ENCODE results near the gene NEK2.
"Not testable (repeated sequence)": the region's sequence is repeated elsewhere in the genome, so short reads cannot be mapped to it uniquely, and the experiment has no call there.

The NEK2 gene

GRCh38 chr1:211630236-211631081 is 45.0 kb downstream of the NEK2 start:
- in situ Hi-C loops (cut with MboI; ENCODE audit: low sequenced_read_pairs): no loop called here
- Histone ChIP-seq H3K4me3 (no peak overlapping the region), H3K4me1 (no peaks in the 10 kb centered on the region), H3K36me3 (replicated peaks) (no peaks in the 10 kb centered on the region), H3K27me3 (ENCODE audit: low read depth) (no peaks in the 10 kb centered on the region), H3K9me3 (no peaks in the 10 kb centered on the region)
- no peak for DNase-seq (ENCODE audit: low spot score in 2 of 2)

DNA sequence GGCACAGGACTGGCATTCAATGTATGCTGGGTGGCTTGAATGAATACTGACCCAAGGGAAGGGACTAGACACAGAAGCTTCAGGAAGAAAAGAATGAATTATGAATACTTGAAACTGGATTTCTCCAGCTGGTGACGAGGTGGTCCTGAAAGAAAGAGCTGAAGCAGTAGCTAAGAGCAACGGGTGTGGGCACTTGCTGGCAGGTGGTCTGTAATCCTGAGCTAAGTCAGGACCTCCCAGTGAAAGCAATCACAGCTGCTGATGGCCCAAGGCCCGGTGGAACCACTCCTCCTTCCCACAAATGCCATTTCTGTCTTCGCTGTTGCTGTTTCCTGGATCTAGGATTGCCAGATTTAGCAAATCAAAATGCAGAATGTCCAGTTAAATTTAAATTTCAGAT is 47.0 kb downstream of the NEK2 start:
- no peak for DNase-seq (ENCODE audit: low spot score in 2 of 2)
- no peak overlapping the region for H3K4me3 ChIP-seq
- in situ Hi-C loops (cut with MboI; ENCODE audit: low sequenced_read_pairs): no loop called here
- H3K4me1 ChIP-seq: no peaks in the 10 kb centered on the region
- no peaks in the 10 kb centered on the region for H3K27me3 ChIP-seq (ENCODE audit: low read depth)
- H3K9me3 ChIP-seq: no peaks in the 10 kb centered on the region
- no peaks in the 10 kb centered on the region for H3K36me3 ChIP-seq (replicated peaks)

DNA sequence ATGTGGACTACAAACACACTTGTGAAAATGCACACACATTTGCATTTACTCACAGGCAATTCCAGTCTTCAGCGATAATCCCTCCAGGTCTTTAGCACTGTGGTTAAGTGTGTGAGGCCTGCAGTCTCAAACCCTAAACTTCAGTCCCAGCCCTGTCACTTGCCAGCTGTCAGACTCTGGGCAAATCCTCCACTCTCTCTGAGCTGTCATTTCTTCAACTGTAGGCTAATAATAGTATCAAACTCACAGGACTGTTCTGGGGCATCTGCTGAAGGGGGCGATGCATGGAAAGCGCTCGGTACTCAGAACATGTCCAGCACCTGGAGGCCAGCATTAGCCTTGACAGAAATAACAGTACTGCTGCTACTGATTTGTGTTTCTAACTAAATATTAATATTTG is 48.2 kb downstream of the NEK2 start:
- Histone ChIP-seq H3K36me3 (replicated peaks) (no peaks in the 10 kb centered on the region), H3K9me3 (no peaks in the 10 kb centered on the region), H3K4me1 (no peaks in the 10 kb centered on the region), H3K4me3 (no peak overlapping the region), H3K27me3 (ENCODE audit: low read depth) (no peaks in the 10 kb centered on the region)
- in situ Hi-C loops (cut with MboI; ENCODE audit: low sequenced_read_pairs): no loop called here
- no peak for DNase-seq (ENCODE audit: low spot score in 2 of 2)

- in situ Hi-C loops (cut with MboI; ENCODE audit: low sequenced_read_pairs); H3K4me3 ChIP-seq; H3K36me3 ChIP-seq (replicated peaks); H3K9me3 ChIP-seq; H3K4me1 ChIP-seq; DNase-seq (ENCODE audit: low spot score in 2 of 2); H3K27me3 ChIP-seq (ENCODE audit: low read depth): not testable (repeated sequence)
These were observed 49.6 kb downstream of the NEK2 start for GRCh38 chr1:211625866-211626265.

- Histone ChIP-seq H3K4me1 (no peaks in the 10 kb centered on the region), H3K4me3 (no peak overlapping the region), H3K27me3 (ENCODE audit: low read depth) (no peaks in the 10 kb centered on the region), H3K36me3 (replicated peaks) (no peaks in the 10 kb centered on the region), H3K9me3 (no peaks in the 10 kb centered on the region)
- no peak for DNase-seq (ENCODE audit: low spot score in 2 of 2)
- in situ Hi-C loops (cut with MboI; ENCODE audit: low sequenced_read_pairs): no loop called here
These were observed 50.4 kb downstream of the NEK2 start for GRCh38 chr1:211625040-211625439.

DNA sequence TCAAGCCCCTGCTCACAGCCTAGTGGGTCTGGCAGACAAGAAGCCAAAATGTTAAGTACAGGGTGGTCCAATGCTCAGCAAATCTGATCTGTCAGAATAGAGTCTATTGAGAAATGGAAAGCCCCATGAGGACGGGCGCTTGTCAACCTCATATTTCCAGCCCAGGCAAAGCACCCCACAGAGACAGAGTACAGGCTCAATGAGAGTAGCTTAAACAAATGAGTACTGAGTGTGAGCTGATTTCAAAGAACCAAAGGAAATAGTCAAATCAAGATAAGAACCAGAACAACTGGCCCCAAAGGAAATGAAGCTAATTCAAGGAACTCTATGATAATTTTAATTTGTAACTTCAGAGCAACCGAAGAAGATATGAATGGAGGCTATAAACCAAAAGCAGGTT is 51.9 kb downstream of the NEK2 start:
- no peak for DNase-seq (ENCODE audit: low spot score in 2 of 2)
- H3K27me3 ChIP-seq (ENCODE audit: low read depth): no peaks in the 10 kb centered on the region
- in situ Hi-C loops (cut with MboI; ENCODE audit: low sequenced_read_pairs): no loop called here

GRCh38 chr1:211621447-211622198 is 53.8 kb downstream of the NEK2 start:
- Histone ChIP-seq H3K9me3 (no peaks in the 10 kb centered on the region), H3K4me1 (no peaks in the 10 kb centered on the region), H3K27me3 (ENCODE audit: low read depth) (no peaks in the 10 kb centered on the region), H3K36me3 (replicated peaks) (no peaks in the 10 kb centered on the region), H3K4me3 (no peak overlapping the region)
- no peak for DNase-seq (ENCODE audit: low spot score in 2 of 2)
- in situ Hi-C loops (cut with MboI; ENCODE audit: low sequenced_read_pairs): no loop called here

More for the DNA sequence above, 51.9 kb downstream of the NEK2 start:
- Histone ChIP-seq H3K4me1 (no peaks in the 10 kb centered on the region), H3K36me3 (replicated peaks) (no peaks in the 10 kb centered on the region), H3K4me3 (no peak overlapping the region), H3K9me3 (no peaks in the 10 kb centered on the region)

DNA sequence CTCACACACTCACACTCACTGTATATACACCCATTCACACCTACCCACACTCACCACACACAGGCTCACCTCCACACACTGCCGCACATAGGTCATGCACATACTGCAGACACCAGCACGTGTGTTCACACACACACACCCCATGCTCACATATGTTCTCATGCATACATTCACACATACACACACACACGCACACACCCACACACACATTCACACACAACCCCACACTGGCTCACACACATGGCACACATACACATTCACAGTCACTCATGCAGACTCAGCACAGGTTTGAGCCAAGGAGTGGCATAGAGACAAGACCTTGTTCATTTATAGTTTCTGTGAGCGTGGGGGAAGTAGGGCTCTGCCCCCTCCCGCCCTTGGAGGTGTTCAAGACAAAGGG is 55.3 kb downstream of the NEK2 start:
- Histone ChIP-seq H3K9me3 (no peaks in the 10 kb centered on the region), H3K36me3 (replicated peaks) (no peaks in the 10 kb centered on the region), H3K4me1 (no peaks in the 10 kb centered on the region), H3K4me3 (no peak overlapping the region), H3K27me3 (ENCODE audit: low read depth) (no peaks in the 10 kb centered on the region)
- in situ Hi-C loops (cut with MboI; ENCODE audit: low sequenced_read_pairs): no loop called here
- DNase-seq (ENCODE audit: low spot score in 2 of 2): no peak

GRCh38 chr1:211619033-211619996 is 56.1 kb downstream of the NEK2 start:
- Histone ChIP-seq H3K9me3 (no peaks in the 10 kb centered on the region), H3K4me3 (no peak overlapping the region), H3K4me1 (no peaks in the 10 kb centered on the region), H3K36me3 (replicated peaks) (no peaks in the 10 kb centered on the region), H3K27me3 (ENCODE audit: low read depth) (no peaks in the 10 kb centered on the region)
- in situ Hi-C loops (cut with MboI; ENCODE audit: low sequenced_read_pairs): no loop called here
- no peak for DNase-seq (ENCODE audit: low spot score in 2 of 2)

- H3K4me3 ChIP-seq: no peak overlapping the region
- H3K9me3 ChIP-seq: no peaks in the 10 kb centered on the region
- in situ Hi-C loops (cut with MboI; ENCODE audit: low sequenced_read_pairs): no loop called here
- no peaks in the 10 kb centered on the region for H3K4me1 ChIP-seq
- DNase-seq (ENCODE audit: low spot score in 2 of 2): no peak
- H3K27me3 ChIP-seq (ENCODE audit: low read depth): no peaks in the 10 kb centered on the region
- H3K36me3 ChIP-seq (replicated peaks): no peaks in the 10 kb centered on the region
These were observed 58.5 kb downstream of the NEK2 start for GRCh38 chr1:211616965-211617297.

DNA sequence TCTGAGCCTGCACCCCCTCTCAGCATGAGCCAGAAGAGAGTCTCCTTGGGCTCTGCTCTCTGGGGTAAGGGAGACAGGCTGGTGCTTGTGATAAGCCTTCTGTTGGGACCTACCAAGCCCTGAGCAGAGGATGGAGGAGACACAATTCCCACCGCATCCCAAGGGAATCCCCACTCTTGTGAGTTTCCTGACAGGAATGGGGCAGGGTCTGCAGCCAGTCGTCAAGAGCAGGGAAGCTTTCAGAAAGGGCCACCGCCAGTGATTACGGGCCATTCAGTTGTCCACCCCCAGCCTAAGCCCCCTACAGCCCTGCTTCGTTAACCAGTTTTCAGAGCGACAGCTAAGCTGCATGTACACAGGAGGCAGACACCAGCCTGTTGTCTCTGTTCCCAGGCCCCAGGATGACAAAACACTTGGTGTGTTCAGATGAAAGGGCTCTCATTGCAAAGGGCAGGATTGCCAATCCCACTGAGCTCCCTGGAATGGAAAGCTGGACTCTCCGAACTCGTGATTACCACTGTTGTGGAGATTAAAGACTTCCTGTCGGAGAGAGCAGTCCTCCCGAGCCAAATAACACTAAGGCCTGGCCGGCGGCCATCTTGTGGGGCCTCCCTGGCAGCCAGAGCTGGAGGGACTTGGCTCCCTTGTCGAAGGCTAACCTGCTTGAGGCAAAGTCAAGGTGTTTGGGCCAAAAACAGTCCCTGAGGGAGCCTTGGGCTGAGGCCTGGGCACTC is 59.0 kb downstream of the NEK2 start:
- no peak for DNase-seq (ENCODE audit: low spot score in 2 of 2)
- H3K4me1 ChIP-seq: no peaks in the 10 kb centered on the region
- H3K36me3 ChIP-seq (replicated peaks): no peaks in the 10 kb centered on the region
- no peaks in the 10 kb centered on the region for H3K9me3 ChIP-seq
- H3K4me3 ChIP-seq: no peak overlapping the region
- in situ Hi-C loops (cut with MboI; ENCODE audit: low sequenced_read_pairs): no loop called here
- H3K27me3 ChIP-seq (ENCODE audit: low read depth): no peaks in the 10 kb centered on the region

- DNase-seq (ENCODE audit: low spot score in 2 of 2): no peak
- in situ Hi-C loops (cut with MboI; ENCODE audit: low sequenced_read_pairs): no loop called here
- H3K9me3 ChIP-seq: no peaks in the 10 kb centered on the region
- H3K4me1 ChIP-seq: no peaks in the 10 kb centered on the region
- H3K4me3 ChIP-seq: no peak overlapping the region
- no peaks in the 10 kb centered on the region for H3K27me3 ChIP-seq (ENCODE audit: low read depth)
- H3K36me3 ChIP-seq (replicated peaks): no peaks in the 10 kb centered on the region
These were observed 60.8 kb downstream of the NEK2 start for GRCh38 chr1:211614615-211615014.

DNA sequence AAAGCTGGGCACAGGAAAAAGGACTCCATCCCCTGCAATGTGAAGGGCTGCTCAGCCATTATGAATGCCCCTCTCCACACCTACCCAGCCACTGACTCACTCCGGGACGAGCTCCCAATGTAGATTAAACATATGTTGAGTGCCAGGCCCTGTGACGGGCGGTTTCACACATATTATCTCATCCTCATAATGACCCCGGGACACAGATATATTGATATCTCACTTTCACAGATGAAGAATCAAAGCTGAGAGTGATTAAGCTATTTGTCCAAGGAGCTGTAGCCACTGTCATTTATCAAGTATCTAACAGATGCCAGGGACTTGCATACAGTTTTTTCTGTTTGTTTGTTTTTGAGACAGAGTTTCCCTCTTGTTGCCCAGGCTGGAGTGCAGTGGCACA is 61.5 kb downstream of the NEK2 start:
- in situ Hi-C loops (cut with MboI; ENCODE audit: low sequenced_read_pairs): no loop called here
- Histone ChIP-seq H3K36me3 (replicated peaks) (no peaks in the 10 kb centered on the region), H3K27me3 (ENCODE audit: low read depth) (no peaks in the 10 kb centered on the region), H3K4me3 (no peak overlapping the region), H3K9me3 (no peaks in the 10 kb centered on the region), H3K4me1 (no peaks in the 10 kb centered on the region)
- DNase-seq (ENCODE audit: low spot score in 2 of 2): no peak
